Measurements from ENCODE around the gene GPN1. TPM values are rescaled to one million over a fixed set of nuclear protein-coding genes. Genes with fewer than 3 reads are reported as not detected.

GPN1 gene
- total RNA-seq, 1 experiment from 2014 or later, result 48.5 TPM

- no peaks in the 10 kb centered on the region for H3K4me1 Mint-ChIP-seq
- Histone ChIP-seq H4K8ac (replicated peaks; ENCODE audit: insufficient read length, low read depth, low read length) (no peak overlapping the region), H2BK15ac (ENCODE audit: low read depth, low read length) (no peak overlapping the region), H3K79me1 (ENCODE audit: insufficient read depth, low read depth, low read length, poor library complexity, severe bottlenecking) (no peaks in the 10 kb centered on the region), H2AFZ (ENCODE audit: low read length) (no peak overlapping the region), H3K9me3 (ENCODE audit: control insufficient read depth, low read depth, low read length) (no peaks in the 10 kb centered on the region), H2BK20ac (ENCODE audit: low read depth, low read length, poor library complexity, severe bottlenecking) (no peak overlapping the region), H3K23me2 (ENCODE audit: insufficient read length, low read depth, low read length, poor library complexity, severe bottlenecking) (no peaks in the 10 kb centered on the region), H2BK12ac (ENCODE audit: insufficient read length, low read depth, low read length) (no peak overlapping the region), H2BK5ac (ENCODE audit: insufficient read length, low read length) (no peak overlapping the region), H3K27ac (ENCODE audit: insufficient read length, low read depth, low read length) (no peak overlapping the region), H4K5ac (ENCODE audit: insufficient read length, low read depth, low read length) (no peak overlapping the region), H2BK120ac (ENCODE audit: low read depth, low read length, poor library complexity, severe bottlenecking) (no peak overlapping the region), H3K4me2 (ENCODE audit: insufficient read depth, insufficient read length, low read length) (no peak overlapping the region), H4K91ac (ENCODE audit: insufficient read length, low read depth, low read length) (no peak overlapping the region), H3K9ac (ENCODE audit: extremely low read depth, insufficient read length, low read length) (no peak overlapping the region), H3K14ac (ENCODE audit: insufficient read depth, low read length) (no peak overlapping the region), H3K79me2 (ENCODE audit: insufficient read depth, low read length) (no peaks in the 10 kb centered on the region), H2AK5ac (ENCODE audit: insufficient read length, low read length) (no peak overlapping the region), H3K18ac (ENCODE audit: insufficient read length, low read depth, low read length) (no peak overlapping the region), H3T11ph (ENCODE audit: low read length) (no peak overlapping the region), H3K56ac (ENCODE audit: insufficient read length, low read depth, low read length) (no peak overlapping the region), H3K4ac (ENCODE audit: low read depth, low read length) (no peak overlapping the region), H3K27me3 (ENCODE audit: insufficient read depth, low read length) (no peaks in the 10 kb centered on the region), H3K4me1 (ENCODE audit: insufficient read depth, low read length) (no peaks in the 10 kb centered on the region), H4K20me1 (ENCODE audit: control insufficient read depth, insufficient read depth, insufficient read length) (no peaks in the 10 kb centered on the region), H3K23ac (ENCODE audit: insufficient read length, low read depth, low read length) (no peak overlapping the region)
- H3K4me3 Mint-ChIP-seq, result no peak overlapping the region
- no CpG with 5 or more reads among the region's 2 CpGs for WGBS (ENCODE audit: extremely low coverage, insufficient read length, low lambda C conversion rate)
- H3K27me3 Mint-ChIP-seq (ENCODE audit: low read depth), result no peaks in the 10 kb centered on the region
- no peak overlapping the region; a peak in 1 of 7 replicates for H3K27ac Mint-ChIP-seq
- no peaks in the 10 kb centered on the region for H3K9me3 Mint-ChIP-seq
- TF ChIP-seq, protein P1, sequence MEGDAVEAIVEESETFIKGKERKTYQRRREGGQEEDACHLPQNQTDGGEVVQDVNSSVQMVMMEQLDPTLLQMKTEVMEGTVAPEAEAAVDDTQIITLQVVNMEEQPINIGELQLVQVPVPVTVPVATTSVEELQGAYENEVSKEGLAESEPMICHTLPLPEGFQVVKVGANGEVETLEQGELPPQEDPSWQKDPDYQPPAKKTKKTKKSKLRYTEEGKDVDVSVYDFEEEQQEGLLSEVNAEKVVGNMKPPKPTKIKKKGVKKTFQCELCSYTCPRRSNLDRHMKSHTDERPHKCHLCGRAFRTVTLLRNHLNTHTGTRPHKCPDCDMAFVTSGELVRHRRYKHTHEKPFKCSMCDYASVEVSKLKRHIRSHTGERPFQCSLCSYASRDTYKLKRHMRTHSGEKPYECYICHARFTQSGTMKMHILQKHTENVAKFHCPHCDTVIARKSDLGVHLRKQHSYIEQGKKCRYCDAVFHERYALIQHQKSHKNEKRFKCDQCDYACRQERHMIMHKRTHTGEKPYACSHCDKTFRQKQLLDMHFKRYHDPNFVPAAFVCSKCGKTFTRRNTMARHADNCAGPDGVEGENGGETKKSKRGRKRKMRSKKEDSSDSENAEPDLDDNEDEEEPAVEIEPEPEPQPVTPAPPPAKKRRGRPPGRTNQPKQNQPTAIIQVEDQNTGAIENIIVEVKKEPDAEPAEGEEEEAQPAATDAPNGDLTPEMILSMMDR (conservative IDR thresholded peaks at IDR 0.05), result no peak
- peaks cover 30 to 67% (median 61%) of the 10 kb centered on the region in 3 experiments; a peak in 6 of 7 replicates for H3K36me3 Mint-ChIP-seq (ENCODE audit: insufficient read depth in 1 of 3, low read depth in 3 of 3)
- no peak for DNase-seq
These were observed 22.2 kb upstream of the GPN1 start for GRCh38 chr2:27606611-27607010.
